IMR-90 (cell line): ENCODE measurements around the gene FOXO6. TPM values are rescaled to one million over a fixed set of nuclear protein-coding genes. Genes with fewer than 3 reads are reported as not detected.

ENCODE experiments used
- ATAC-seq: fragments of 200-7000 bp; cut with Tn5 transposase; 2 replicates; pipeline ENCODE4 v1.9.1; 2020; ENCODE audit warnings: low read depth, mild to moderate bottlenecking, moderate library complexity
- BruUV-seq: library from RNA; stranded (reverse); fragments of 400-500 nt; replicated peaks from 2 replicates; lab custom pipeline; 2021; lab: Mats Ljungman, UMichigan
- CTCF ChIA-PET: fragments of 300-600 bp; formaldehyde crosslinking; extraction: SDS; loops from one replicate; lab custom pipeline; 2021; ENCODE audit warnings: antibody characterized with exemption; lab: Yijun Ruan, JAX
- POLR2A ChIA-PET: fragments of 300-600 bp; sonication (Branson Sonifier 250); formaldehyde crosslinking; loops from one replicate; lab custom pipeline; 2022; ENCODE audit warnings: antibody characterized with exemption; ENCODE audit not compliant: unreplicated experiment; lab: Charles Lee
- DNase-seq: peaks from one replicate; pipeline ENCODE4 v3.0.0; 2013
- H2AFZ ChIP-seq: replicated peaks from 2 replicates; pipeline ENCODE3; 2013; ENCODE audit warnings: low read length, mild to moderate bottlenecking; ENCODE audit not compliant: poor library complexity
- H2AK5ac ChIP-seq: 2 replicates; pipeline ENCODE4 v1.6.1; 2013; ENCODE audit warnings: low read depth, low read length, inconsistent platforms
- H2AK9ac ChIP-seq: replicated peaks from 2 replicates; pipeline ENCODE3; 2013; ENCODE audit warnings: mild to moderate bottlenecking, low read depth, low read length, moderate library complexity; ENCODE audit not compliant: poor library complexity
- H2BK120ac ChIP-seq: 2 replicates; pipeline ENCODE4 v1.6.1; 2013; ENCODE audit warnings: low read depth, low read length, inconsistent platforms
- H2BK15ac ChIP-seq: 3 replicates; pipeline ENCODE4 v1.6.1; 2013; ENCODE audit warnings: low read depth, low read length, inconsistent platforms
- H2BK20ac ChIP-seq: 2 replicates; pipeline ENCODE4 v1.6.1; 2013; ENCODE audit warnings: low read depth, mild to moderate bottlenecking, inconsistent platforms, low read length, moderate library complexity
- H2BK5ac ChIP-seq: 2 replicates; pipeline ENCODE4 v1.6.1; 2013; ENCODE audit warnings: mild to moderate bottlenecking, low read depth, low read length, inconsistent platforms; ENCODE audit not compliant: poor library complexity, severe bottlenecking
- H3K14ac ChIP-seq: replicated peaks from 2 replicates; pipeline ENCODE4 v1.6.1; 2013; ENCODE audit warnings: low read depth, low read length, inconsistent platforms
- H3K18ac ChIP-seq: 2 replicates; pipeline ENCODE4 v1.6.1; 2013; ENCODE audit warnings: low read depth, low read length, control low read depth
- H3K23ac ChIP-seq: 2 replicates; pipeline ENCODE4 v1.6.1; 2013; ENCODE audit warnings: low read depth, low read length, inconsistent platforms
- H3K27ac ChIP-seq: 2 replicates; pipeline ENCODE4 v1.5.1; 2013; ENCODE audit warnings: mild to moderate bottlenecking, control low read depth, low read length; ENCODE audit not compliant: insufficient read depth
- H3K27me3 ChIP-seq: 2 replicates; pipeline ENCODE4 v1.6.1; 2013; ENCODE audit warnings: low read length; ENCODE audit not compliant: control insufficient read depth, insufficient read depth
- H3K36me3 ChIP-seq: 2 replicates; pipeline ENCODE4 v1.6.1; 2013; ENCODE audit warnings: low read length, mixed read lengths; ENCODE audit not compliant: control insufficient read depth, insufficient read depth
- H3K4ac ChIP-seq: 2 replicates; pipeline ENCODE4 v1.6.1; 2013; ENCODE audit warnings: low read depth, low read length, inconsistent platforms
- H3K4me1 ChIP-seq: 2 replicates; pipeline ENCODE4 v1.6.1; 2013; ENCODE audit warnings: low read length, mixed read lengths; ENCODE audit not compliant: control insufficient read depth, insufficient read depth
- H3K4me2 ChIP-seq: 2 replicates; pipeline ENCODE4 v1.6.1; 2013; ENCODE audit warnings: low read depth, mild to moderate bottlenecking, control low read depth, low read length, moderate library complexity
- H3K4me3 ChIP-seq: 2 replicates; pipeline ENCODE4 v1.5.1; 2013; ENCODE audit warnings: low read depth, mild to moderate bottlenecking, control low read depth, low read length, moderate library complexity; ENCODE audit not compliant: insufficient read depth
- H3K56ac ChIP-seq: 2 replicates; pipeline ENCODE4 v1.6.1; 2013; ENCODE audit warnings: low read length, inconsistent platforms; ENCODE audit not compliant: insufficient read depth; ENCODE audit errors: extremely low read depth
- H3K79me1 ChIP-seq, 2 experiments: 2 replicates each; pipeline ENCODE4 v1.6.1; 2013; ENCODE audit warnings: low read length in 2 of 2, inconsistent platforms in 1 of 2, low read depth in 1 of 2
- H3K9ac ChIP-seq: 2 replicates; pipeline ENCODE4 v1.6.1; 2013; ENCODE audit warnings: low read depth, low read length, control low read depth
- H3K9me1 ChIP-seq: 2 replicates; pipeline ENCODE4 v1.6.1; 2013; ENCODE audit warnings: low read length, inconsistent platforms; ENCODE audit not compliant: insufficient read depth
- H3K9me3 ChIP-seq: 2 replicates; pipeline ENCODE4 v1.6.1; 2013; ENCODE audit warnings: low read length; ENCODE audit not compliant: control insufficient read depth, insufficient read depth
- H4K20me1 ChIP-seq: 2 replicates; pipeline ENCODE4 v1.6.1; 2013; ENCODE audit warnings: low read length, inconsistent platforms; ENCODE audit not compliant: insufficient read depth
- H4K5ac ChIP-seq: 2 replicates; pipeline ENCODE4 v1.6.1; 2013; ENCODE audit warnings: mild to moderate bottlenecking, low read depth, low read length, control low read depth
- H4K8ac ChIP-seq, 2 experiments: 2 replicates each; pipeline ENCODE4 v1.6.1; 2013; ENCODE audit warnings: low read depth in 2 of 2, low read length in 2 of 2, control low read depth in 1 of 2, inconsistent platforms in 1 of 2
- H4K91ac ChIP-seq: 2 replicates; pipeline ENCODE4 v1.6.1; 2013; ENCODE audit warnings: low read depth, low read length, inconsistent platforms; ENCODE audit not compliant: insufficient read depth
- MAFK ChIP-seq: IDR thresholded peaks from 2 replicates; pipeline ENCODE4 v1.6.1; 2012; ENCODE audit warnings: low read depth, low read length, improper control_type of control experiment
- MXI1 ChIP-seq: IDR thresholded peaks from 2 replicates; pipeline ENCODE4 v1.6.1; 2012; ENCODE audit warnings: low read depth, mild to moderate bottlenecking, low read length, moderate library complexity, borderline replicate concordance
- NFE2L2 ChIP-seq: fragments of 150-350 bp; IDR thresholded peaks from 2 replicates; pipeline ENCODE4 v1.6.1; 2016; ENCODE audit warnings: low read depth, mild to moderate bottlenecking, low read length
- POLR2A ChIP-seq: IDR thresholded peaks from 2 replicates; pipeline ENCODE4 v1.6.1; 2012; ENCODE audit warnings: mild to moderate bottlenecking, low read depth, low read length
- RCOR1 ChIP-seq: IDR thresholded peaks from 2 replicates; pipeline ENCODE4 v1.6.1; 2012; ENCODE audit warnings: mild to moderate bottlenecking, low read length, improper control_type of control experiment; ENCODE audit not compliant: insufficient replicate concordance
- RFX5 ChIP-seq: IDR thresholded peaks from 2 replicates; pipeline ENCODE4 v1.8.0; 2012; ENCODE audit warnings: low read depth, mild to moderate bottlenecking, low read length, moderate library complexity
- SMC3 ChIP-seq: fragments of 150-350 bp; IDR thresholded peaks from 2 replicates; pipeline ENCODE4 v1.6.1; 2016; ENCODE audit warnings: low read depth, mild to moderate bottlenecking, antibody characterized with exemption, low read length, moderate library complexity
- WGBS, 2 experiments: methylation state at CpG; one replicate each; pipeline versions ENCODE4 v1.1.5 to v1.1.7; 2013; ENCODE audit warnings: missing lambda C conversion rate in 2 of 2; ENCODE audit not compliant: insufficient read length in 1 of 2; ENCODE audit errors: extremely low coverage in 2 of 2; 5-methylcytosine and 5-hydroxymethylcytosine counted together
- dilution Hi-C: fragments of 300-500 bp; cut with HindIII; formaldehyde crosslinking; loops from one replicate; pipeline ENCODE4 v1.14.3; 2018; ENCODE audit warnings: low sequenced_read_pairs; ENCODE audit not compliant: unreplicated experiment
- in situ Hi-C: fragments of 300-500 bp; cut with MboI; formaldehyde crosslinking; loops from 3 replicates; pipeline ENCODE4 v1.14.3; 2019; ENCODE audit warnings: low sequenced_read_pairs, inconsistent platforms, mixed read lengths
- intact Hi-C: fragments of 100-400 bp; cut with micrococcal nuclease; formaldehyde crosslinking; loops from 2 replicates; pipeline ENCODE4 v1.10.0; 2022
- polyA plus RNA-seq, 3 experiments: library from polyadenylated mRNA; depleted of rRNA; stranded (reverse); fragments of >200 nt; gene quantifications; 2 replicates each; pipeline ENCODE4 v1.2.3, GENCODE V29; 2012; ENCODE audit warnings: low replicate concordance in 1 of 3
- total RNA-seq: library from RNA; depleted of rRNA; stranded (reverse); fragments of >200 nt; gene quantifications from 2 replicates; pipeline ENCODE4 v1.2.3, GENCODE V29; 2012

FOXO6 gene
- total and polyA plus RNA-seq, 2 of the 4 experiments (the other 2 are of a cell fraction) = not detected

DNA sequence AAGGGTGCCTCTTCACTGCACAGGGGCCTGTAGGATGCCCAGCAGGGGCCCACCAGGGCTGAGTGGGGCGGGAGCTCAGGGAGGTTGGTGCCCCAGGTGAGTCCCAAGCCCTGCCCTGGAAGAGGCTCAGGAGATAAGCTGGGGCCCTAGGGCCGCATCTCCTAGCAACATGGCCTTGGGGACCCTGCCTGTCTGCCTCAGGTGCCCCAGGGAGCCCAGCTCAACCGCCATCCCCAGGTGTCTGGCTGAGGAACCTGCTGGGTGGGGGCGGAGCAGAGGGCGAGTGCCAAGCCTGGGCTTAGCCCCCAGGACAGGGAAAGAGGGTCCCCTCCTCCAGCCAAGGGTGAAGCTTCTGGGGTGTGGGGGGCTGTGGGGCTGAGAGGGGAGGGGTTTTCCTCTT lies 54.8 kb downstream of the FOXO6 start:
- in situ Hi-C loops (loop anchor here (5.0 to 25.0 kb wide), 2 partner anchors 149 to 379 kb away; no protein-coding TSS in a partner anchor), dilution Hi-C loops (no loop called here)

More for the DNA sequence above, 54.8 kb downstream of the FOXO6 start:
- Histone ChIP-seq H3K79me1 (no peaks in the 10 kb centered on the region), H3K36me3 (no peaks in the 10 kb centered on the region), H2BK20ac (no peak overlapping the region), H2BK120ac (no peak overlapping the region), H2AK5ac (no peak overlapping the region), H3K56ac (no peak overlapping the region), H3K9me1 (0 out of 2 replicates have a peak, but pooled peaks cover 4% of the 10 kb centered on the region), H4K20me1 (0 out of 2 replicates have a peak, but pooled peaks cover 4% of the 10 kb centered on the region), H3K4me1 (peaks cover 2% of the 10 kb centered on the region; the same call in 1 of the 2 replicates), H3K4me3 (no peak overlapping the region), H3K27ac (no peak overlapping the region), H3K27me3 (peaks cover 24% of the 10 kb centered on the region), H4K8ac (no peak overlapping the region), H2BK5ac (no peak overlapping the region), H3K9ac (no peak overlapping the region), H3K14ac (no peak overlapping the region), H3K4ac (no peak overlapping the region), H2AFZ (no peak overlapping the region), H3K9me3 (peaks cover 5% of the 10 kb centered on the region), H3K4me2 (no peak overlapping the region), H3K23ac (no peak overlapping the region), H4K91ac (no peak overlapping the region), H2AK9ac (no peak overlapping the region), H4K5ac (no peak overlapping the region), H2BK15ac (no peak overlapping the region), H3K18ac (no peak overlapping the region)
- BruUV-seq = no TSS peak
- WGBS, 2 experiments = no CpG with 5 or more reads among the region's 5 CpGs
- ChIA-PET POLR2A (interaction anchor here (0.5 kb wide), 1 partner anchor 210 kb away, joined by 3 read pairs; no protein-coding TSS in a partner anchor), CTCF (interaction anchor here (0.6 kb wide), 1 partner anchor 132 kb away, joined by 3 read pairs; no protein-coding TSS in a partner anchor)
- intact Hi-C loops = no loop called here
- TF ChIP-seq SMC3 (no peak), RCOR1 (no peak), MAFK (no peak), POLR2A (no peak), NFE2L2 (no peak), MXI1 (no peak), RFX5 (no peak)
- DNase-seq (no peak), ATAC-seq (no peak)
